GM23248 (cell line): ENCODE measurements around the gene MOXD1. TPM values are rescaled to one million over a fixed set of nuclear protein-coding genes. Genes with fewer than 3 reads are reported as not detected.

ENCODE experiments used
- DNase-seq: peaks from one replicate; pipeline ENCODE4 v3.0.0-alpha.2; 2015
- H2AFZ ChIP-seq: fragments of 200-600 bp; sonication (generic); 2 replicates; pipeline ENCODE4 v1.6.1; 2016; ENCODE audit warnings: antibody characterized with exemption
- H3F3A ChIP-seq: fragments of 200-600 bp; sonication (generic); 2 replicates; pipeline ENCODE4 v1.6.1; 2016; ENCODE audit warnings: mild to moderate bottlenecking, antibody characterized with exemption, mixed run types; ENCODE audit not compliant: insufficient read depth
- H3K27ac ChIP-seq: fragments of 200-600 bp; sonication (generic); 2 replicates; pipeline ENCODE4 v1.5.1; 2016; ENCODE audit warnings: mild to moderate bottlenecking
- H3K27me3 ChIP-seq: fragments of 200-600 bp; sonication (generic); replicated peaks from 2 replicates; pipeline ENCODE4 v1.6.1; 2016; ENCODE audit warnings: mild to moderate bottlenecking; ENCODE audit not compliant: insufficient read depth
- H3K36me3 ChIP-seq: fragments of 200-600 bp; sonication (generic); 2 replicates; pipeline ENCODE4 v1.6.1; 2016; ENCODE audit warnings: low read depth, mild to moderate bottlenecking
- H3K4me1 ChIP-seq: fragments of 200-600 bp; sonication (generic); 2 replicates; pipeline ENCODE4 v1.6.1; 2016; ENCODE audit warnings: mild to moderate bottlenecking; ENCODE audit not compliant: insufficient read depth
- H3K4me2 ChIP-seq: fragments of 200-600 bp; sonication (generic); one replicate; pipeline ENCODE4 v1.6.1; 2016; ENCODE audit warnings: mild to moderate bottlenecking; ENCODE audit not compliant: unreplicated experiment
- H3K4me3 ChIP-seq: fragments of 200-600 bp; sonication (generic); 2 replicates; pipeline ENCODE4 v1.5.1; 2016; ENCODE audit warnings: mild to moderate bottlenecking
- H3K79me2 ChIP-seq: fragments of 200-600 bp; sonication (generic); 2 replicates; pipeline ENCODE4 v1.6.1; 2016; ENCODE audit warnings: mild to moderate bottlenecking; ENCODE audit not compliant: insufficient read depth
- H3K9ac ChIP-seq: fragments of 200-600 bp; sonication (generic); 2 replicates; pipeline ENCODE4 v1.6.1; 2016; ENCODE audit warnings: mild to moderate bottlenecking
- H3K9me2 ChIP-seq: fragments of 200-600 bp; sonication (generic); 2 replicates; pipeline ENCODE4 v1.6.1; 2016; ENCODE audit warnings: mixed run types, mild to moderate bottlenecking, moderate library complexity; ENCODE audit not compliant: insufficient read depth
- H3K9me3 ChIP-seq: fragments of 200-600 bp; sonication (generic); one replicate; pipeline ENCODE4 v1.6.1; 2017; ENCODE audit warnings: low read depth
- H4K20me1 ChIP-seq: fragments of 200-600 bp; sonication (generic); 2 replicates; pipeline ENCODE4 v1.6.0; 2016; ENCODE audit not compliant: insufficient read depth
- EZH2 ChIP-seq: fragments of 200-600 bp; sonication (generic); IDR thresholded peaks from 2 replicates; pipeline ENCODE4 v1.6.1; 2018; ENCODE audit warnings: antibody characterized with exemption, mild to moderate bottlenecking; ENCODE audit not compliant: insufficient read depth, poor library complexity, severe bottlenecking
- EZH2phosphoT487 ChIP-seq: fragments of 200-600 bp; sonication (generic); IDR thresholded peaks from 2 replicates; pipeline ENCODE4 v1.6.1; 2018; ENCODE audit warnings: antibody characterized with exemption, moderate library complexity, mild to moderate bottlenecking, low read depth; ENCODE audit not compliant: insufficient read depth
- WGBS, 2 experiments: methylation state at CpG; one replicate each; pipeline ENCODE4 v1.1.6; 2015 to 2017; ENCODE audit warnings: low lambda C conversion rate in 2 of 2, low coverage in 1 of 2; ENCODE audit errors: missing lambda C conversion rate in 2 of 2; 5-methylcytosine and 5-hydroxymethylcytosine counted together
- in situ Hi-C: fragments of 300-500 bp; cut with MboI; formaldehyde crosslinking; loops from 2 replicates; pipeline ENCODE4 v1.15.0; 2020
- polyA plus RNA-seq: library from polyadenylated mRNA; unstranded; fragments of >200 nt; fragmentation: Nextera tagmentation; extraction: Ambion mirVana; gene quantifications from 2 replicates; pipeline ENCODE4 v1.2.1, GENCODE V29; 2016
- total RNA-seq: library from RNA; depleted of rRNA; stranded (reverse); fragments of >200 nt; shearing (Covaris generic); gene quantifications from 2 replicates; pipeline ENCODE4 v1.2.3, GENCODE V29; 2014

The MOXD1 gene
- total and polyA plus RNA-seq, 2 experiments from 2014 or later: 528 to 557 TPM

DNA sequence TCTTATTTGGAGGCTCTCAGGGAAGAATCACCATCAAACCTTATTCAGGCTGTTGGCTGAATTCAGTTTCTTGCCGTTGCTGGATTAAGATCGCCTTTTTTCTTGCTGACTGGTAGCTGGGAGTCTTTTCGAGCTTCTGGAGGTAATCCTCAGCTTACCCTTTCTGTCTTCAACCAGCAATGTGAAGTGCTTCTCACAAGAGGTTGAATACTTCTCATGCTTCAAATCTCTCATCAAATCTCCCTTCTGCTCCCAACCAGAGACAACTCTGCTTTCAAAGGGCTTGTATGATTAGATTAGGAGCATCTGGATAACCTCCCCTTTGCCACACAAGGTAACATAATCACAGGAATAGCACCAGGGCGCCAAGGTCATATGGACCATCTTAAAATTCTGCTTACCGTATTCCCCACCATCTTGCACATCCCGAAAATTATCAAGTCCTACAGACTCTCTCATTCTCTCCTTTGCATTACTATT, 137.2 kb downstream of the MOXD1 start:
- Histone ChIP-seq H4K20me1 (no peaks in the 10 kb centered on the region), H3F3A (no peaks in the 10 kb centered on the region), H3K4me2 (no peak overlapping the region), H3K4me1 (no peaks in the 10 kb centered on the region), H3K79me2 (no peaks in the 10 kb centered on the region), H3K9me3 (no peaks in the 10 kb centered on the region), H3K27ac (no peak overlapping the region), H3K9ac (no peak overlapping the region), H3K9me2 (no peaks in the 10 kb centered on the region), H3K36me3 (no peaks in the 10 kb centered on the region), H3K4me3 (no peak overlapping the region), H2AFZ (no peak overlapping the region), H3K27me3 (no peaks in the 10 kb centered on the region)
- in situ Hi-C loops: no loop called here
- WGBS, 2 experiments: 87 to 88% methylated on average over 6 of the region's 6 CpGs
- no peak for TF ChIP-seq EZH2
- TF ChIP-seq EZH2phosphoT487: no peak
- DNase-seq: no peak

DNA sequence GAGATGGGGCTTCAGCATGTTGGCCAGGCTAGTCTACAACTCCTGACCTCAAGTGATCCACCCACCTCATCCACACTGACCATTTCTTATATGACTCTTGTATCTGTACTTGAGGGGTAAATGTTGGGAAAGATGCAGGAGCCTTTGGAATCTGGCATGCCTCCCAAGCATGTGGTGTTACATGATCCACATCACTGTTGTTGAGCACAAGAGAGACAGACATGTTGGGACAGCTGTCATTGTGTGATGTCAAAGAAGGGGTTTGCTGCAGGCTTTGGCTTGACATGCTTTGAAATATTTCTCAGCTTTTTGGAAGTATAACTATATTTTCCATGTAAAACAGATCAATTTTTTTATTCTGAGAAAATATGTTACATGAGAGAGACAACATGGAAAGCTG, 139.9 kb downstream of the MOXD1 start:
- no peaks in the 10 kb centered on the region for H3K36me3 ChIP-seq
- no peak overlapping the region for H3K27ac ChIP-seq
- no peaks in the 10 kb centered on the region for H3K9me3 ChIP-seq
- H3K79me2 ChIP-seq: no peaks in the 10 kb centered on the region
- H3K9me2 ChIP-seq: no peaks in the 10 kb centered on the region
- H2AFZ ChIP-seq: no peak overlapping the region
- TF ChIP-seq EZH2phosphoT487 (no peak), EZH2 (no peak)
- no peak for DNase-seq
- no peak overlapping the region for H3K9ac ChIP-seq
- in situ Hi-C loops: no loop called here
- H4K20me1 ChIP-seq: no peaks in the 10 kb centered on the region
- no peak overlapping the region for H3K4me3 ChIP-seq
- no peaks in the 10 kb centered on the region for H3K27me3 ChIP-seq
- H3K4me2 ChIP-seq: no peak overlapping the region
- H3F3A ChIP-seq: no peaks in the 10 kb centered on the region
- no peaks in the 10 kb centered on the region for H3K4me1 ChIP-seq

DNA sequence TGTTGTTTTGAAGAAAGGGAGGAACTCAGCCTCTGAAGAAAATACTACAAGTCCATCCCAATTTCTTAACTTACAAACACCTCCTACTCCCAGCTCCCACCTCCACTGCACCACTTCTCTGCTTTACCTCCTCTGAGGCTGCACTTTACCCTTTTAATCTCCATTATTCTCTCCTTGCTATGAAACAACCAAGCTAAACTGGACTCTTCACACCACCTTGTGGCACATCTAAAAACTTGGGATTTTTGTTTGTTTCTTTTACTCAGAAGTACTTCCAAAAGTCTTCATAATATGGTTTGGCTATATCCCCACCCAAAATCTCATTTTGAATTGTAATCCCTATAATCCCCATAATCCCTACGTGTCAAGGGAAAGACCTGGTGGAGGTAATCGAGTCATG, 142.2 kb downstream of the MOXD1 start:
- Histone ChIP-seq H3F3A (no peaks in the 10 kb centered on the region), H3K27ac (no peak overlapping the region), H3K9ac (no peak overlapping the region), H3K4me2 (no peak overlapping the region), H3K9me2 (no peaks in the 10 kb centered on the region), H3K27me3 (no peaks in the 10 kb centered on the region), H3K4me1 (no peaks in the 10 kb centered on the region), H4K20me1 (no peaks in the 10 kb centered on the region), H3K4me3 (no peak overlapping the region), H3K9me3 (no peaks in the 10 kb centered on the region), H3K36me3 (no peaks in the 10 kb centered on the region), H2AFZ (no peak overlapping the region), H3K79me2 (no peaks in the 10 kb centered on the region)
- no peak for TF ChIP-seq EZH2phosphoT487
- 60 to 77% methylated on average over 2 of the region's 2 CpGs for WGBS, 2 experiments
- peak; percentile 64 for DNase-seq
- in situ Hi-C loops: loop anchor here (10.0 kb wide), 1 partner anchor 334 kb away; no protein-coding TSS in a partner anchor

DNA sequence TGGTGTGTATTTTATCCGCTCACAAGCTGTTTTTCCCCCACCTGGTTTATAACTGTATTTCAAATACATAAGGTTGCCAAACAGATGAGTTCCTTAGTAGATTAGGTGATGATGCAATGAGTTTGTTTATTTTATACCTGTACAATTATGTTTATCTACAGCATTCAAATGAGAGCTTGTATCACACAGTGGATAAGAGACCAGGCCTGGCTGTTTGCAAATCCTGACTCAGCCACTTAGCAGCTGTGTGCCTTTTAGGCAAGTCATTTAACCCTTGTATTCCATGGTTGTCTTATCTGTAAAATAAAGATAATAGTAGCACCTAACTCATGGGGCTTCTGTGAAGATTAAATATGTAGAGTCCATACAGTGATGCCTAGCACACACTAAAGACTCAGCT, 143.7 kb downstream of the MOXD1 start:
- Histone ChIP-seq H3K27me3 (no peaks in the 10 kb centered on the region), H4K20me1 (no peaks in the 10 kb centered on the region), H3K9ac (no peak overlapping the region), H3K79me2 (no peaks in the 10 kb centered on the region), H3K9me2 (no peaks in the 10 kb centered on the region), H2AFZ (no peak overlapping the region), H3K27ac (no peak overlapping the region), H3K36me3 (no peaks in the 10 kb centered on the region), H3K4me2 (no peak overlapping the region), H3K9me3 (no peaks in the 10 kb centered on the region), H3F3A (no peaks in the 10 kb centered on the region), H3K4me3 (no peak overlapping the region), H3K4me1 (peaks cover 11% of the 10 kb centered on the region; the same call in 1 of the 2 replicates)
- 93 to 100% methylated on average over 1 of the region's 1 CpG for WGBS, 2 experiments
- DNase-seq: peak; percentile 19
- in situ Hi-C loops: loop anchor here (10.0 kb wide), 1 partner anchor 333 kb away; no protein-coding TSS in a partner anchor
- TF ChIP-seq EZH2 (no peak), EZH2phosphoT487 (no peak)

DNA sequence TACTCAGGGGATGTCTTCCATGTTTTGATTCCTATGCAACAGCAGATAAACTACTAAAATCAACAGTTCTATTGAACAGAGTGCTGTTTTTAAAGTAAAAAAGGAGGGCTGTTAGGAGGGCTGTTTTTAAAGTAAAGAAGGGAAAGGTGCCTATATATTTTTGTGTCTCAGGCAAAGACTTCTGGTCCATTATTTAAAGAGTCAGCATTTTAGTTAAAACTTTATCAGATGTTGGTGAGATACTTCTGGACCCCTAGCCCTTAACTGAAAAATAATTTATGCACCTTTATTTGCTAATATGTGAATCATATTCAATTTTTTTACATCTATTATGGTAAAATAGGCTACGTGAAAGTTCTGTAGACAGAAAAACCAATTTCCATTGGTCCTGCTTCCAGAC, 144.8 kb downstream of the MOXD1 start:
- no peak for TF ChIP-seq EZH2phosphoT487
- TF ChIP-seq EZH2: no peak
- Histone ChIP-seq H4K20me1 (no peaks in the 10 kb centered on the region), H3K9me2 (no peaks in the 10 kb centered on the region), H3K9me3 (no peaks in the 10 kb centered on the region), H3K79me2 (no peaks in the 10 kb centered on the region), H2AFZ (no peak overlapping the region), H3K27ac (no peak overlapping the region), H3K27me3 (no peaks in the 10 kb centered on the region), H3K4me3 (no peak overlapping the region), H3K4me1 (peaks cover 11% of the 10 kb centered on the region; the same call in 1 of the 2 replicates), H3K36me3 (no peaks in the 10 kb centered on the region), H3K4me2 (no peak overlapping the region), H3F3A (no peaks in the 10 kb centered on the region), H3K9ac (no peak overlapping the region)
- no peak for DNase-seq
- in situ Hi-C loops: loop anchor here (10.0 kb wide), 1 partner anchor 332 kb away; no protein-coding TSS in a partner anchor
- WGBS, 2 experiments: 100% methylated on average over 1 of the region's 1 CpG
